Stimulated activated naive CD8-positive, alpha-beta T cell treated with anti-CD3 and anti-CD28 coated beads, Interleukin-15, Interleukin-2, amounts not matched to agents 100 ng/mL and 50 ng/mL, for 24 hours (primary cell): ENCODE data around the gene MOV10L1.
"Not testable (repeated sequence)": the region's sequence is repeated elsewhere in the genome, so short reads cannot be mapped to it uniquely, and the experiment has no call there.

Source experiments
- H3K27ac Mint-ChIP-seq: one replicate; pipeline ENCODE4 v1.8.0; 2021; ENCODE audit warnings: mild to moderate bottlenecking, mixed read lengths
- H3K27me3 Mint-ChIP-seq: one replicate; pipeline ENCODE4 v1.8.0; 2021; ENCODE audit warnings: mixed read lengths
- H3K36me3 Mint-ChIP-seq: one replicate; pipeline ENCODE4 v1.8.0; 2021; ENCODE audit warnings: low read depth, mixed read lengths
- H3K4me1 Mint-ChIP-seq: one replicate; pipeline ENCODE4 v1.8.0; 2021; ENCODE audit warnings: low read depth, mixed read lengths
- H3K4me3 Mint-ChIP-seq: one replicate; pipeline ENCODE4 v1.8.0; 2021; ENCODE audit warnings: mild to moderate bottlenecking, mixed read lengths
- H3K9me3 Mint-ChIP-seq: one replicate; pipeline ENCODE4 v1.8.0; 2021; ENCODE audit warnings: mixed read lengths

The MOV10L1 gene

DNA sequence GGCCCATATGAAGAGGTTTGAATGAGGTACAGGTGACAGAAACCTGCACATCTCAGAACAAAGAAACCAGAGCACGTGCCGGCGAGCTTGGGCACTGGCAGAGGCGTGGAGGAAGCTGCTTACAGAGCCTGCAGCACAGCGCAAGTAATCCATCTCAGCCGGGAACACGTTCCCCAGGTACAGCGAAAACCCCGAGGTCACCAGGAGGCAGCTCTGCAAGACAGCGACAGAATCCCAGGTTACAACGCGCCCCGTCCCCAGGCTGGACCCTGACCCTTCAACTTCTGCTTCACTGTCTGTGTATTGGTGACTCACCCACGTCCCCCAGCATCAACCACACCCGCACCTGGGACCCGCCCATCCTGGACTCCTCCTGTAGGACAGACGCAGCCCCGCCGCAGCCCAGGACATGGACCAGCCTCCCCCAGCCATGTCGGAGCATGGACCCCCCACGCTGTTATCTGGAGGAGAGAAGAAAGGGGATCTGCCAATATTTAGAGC, 6.8 kb upstream of the MOV10L1 start:
- no peaks in the 10 kb centered on the region for H3K9me3 Mint-ChIP-seq
- H3K4me3 Mint-ChIP-seq = no peak overlapping the region
- peaks cover 12% of the 10 kb centered on the region for H3K36me3 Mint-ChIP-seq
- no peak overlapping the region for H3K27ac Mint-ChIP-seq
- peaks cover 18% of the 10 kb centered on the region for H3K27me3 Mint-ChIP-seq
- no peaks in the 10 kb centered on the region for H3K4me1 Mint-ChIP-seq

DNA sequence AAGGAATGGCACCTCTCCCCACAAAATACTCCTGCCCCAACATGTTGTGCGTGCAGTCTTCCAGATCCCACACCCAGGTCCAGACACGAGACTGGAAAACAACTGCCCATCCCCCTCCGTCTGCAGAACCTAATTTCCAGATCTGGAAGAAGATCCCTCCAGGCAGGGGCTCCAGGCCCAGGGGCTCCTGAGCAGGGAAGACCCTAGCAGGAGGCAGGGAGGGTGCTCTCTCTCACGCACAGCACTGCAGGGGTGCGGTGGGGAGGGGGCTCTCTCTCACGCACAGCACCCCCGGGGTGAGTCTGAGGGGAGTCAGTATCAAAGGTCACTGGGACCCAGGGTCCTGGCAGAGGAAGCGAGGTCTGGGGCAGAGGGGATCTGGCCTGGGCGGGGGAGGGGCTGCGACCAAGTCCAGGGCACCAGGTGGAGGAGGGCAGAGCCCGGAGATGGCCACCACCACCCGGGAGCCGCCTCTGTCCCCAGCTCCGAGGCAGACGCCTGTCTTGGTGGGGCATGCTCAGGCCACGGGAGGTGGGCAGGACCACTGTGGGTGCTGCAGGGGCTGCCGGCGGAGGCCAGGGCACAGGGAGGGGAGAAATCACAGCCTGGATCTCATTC, 6.2 kb upstream of the MOV10L1 start:
- peaks cover 12% of the 10 kb centered on the region for H3K36me3 Mint-ChIP-seq
- H3K4me1 Mint-ChIP-seq = no peaks in the 10 kb centered on the region
- H3K4me3 Mint-ChIP-seq = no peak overlapping the region
- no peak overlapping the region for H3K27ac Mint-ChIP-seq
- H3K27me3 Mint-ChIP-seq = peaks cover 18% of the 10 kb centered on the region
- H3K9me3 Mint-ChIP-seq = no peaks in the 10 kb centered on the region

DNA sequence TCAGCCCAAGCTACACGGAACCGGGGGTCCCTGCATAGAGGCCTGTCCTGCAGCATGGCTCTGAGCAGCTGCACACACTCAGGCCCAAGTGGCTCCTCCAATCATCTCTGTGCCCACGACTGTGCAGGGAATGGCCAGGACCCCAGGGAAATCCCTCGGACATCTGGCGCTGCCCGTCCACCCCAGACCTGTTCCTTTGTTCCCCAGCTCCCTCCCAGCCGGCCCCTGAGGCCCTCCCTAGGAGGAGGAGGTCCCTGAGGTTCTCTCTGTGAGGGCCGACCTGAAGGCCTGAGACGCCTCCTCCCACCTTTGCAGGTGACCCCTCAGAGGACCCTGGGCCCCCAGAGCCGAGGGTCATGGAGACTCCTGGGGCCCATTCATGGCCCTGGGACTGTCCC, 5.7 kb upstream of the MOV10L1 start:
- H3K4me1 Mint-ChIP-seq = no peaks in the 10 kb centered on the region
- H3K9me3 Mint-ChIP-seq = no peaks in the 10 kb centered on the region
- H3K27ac Mint-ChIP-seq = no peak overlapping the region

DNA sequence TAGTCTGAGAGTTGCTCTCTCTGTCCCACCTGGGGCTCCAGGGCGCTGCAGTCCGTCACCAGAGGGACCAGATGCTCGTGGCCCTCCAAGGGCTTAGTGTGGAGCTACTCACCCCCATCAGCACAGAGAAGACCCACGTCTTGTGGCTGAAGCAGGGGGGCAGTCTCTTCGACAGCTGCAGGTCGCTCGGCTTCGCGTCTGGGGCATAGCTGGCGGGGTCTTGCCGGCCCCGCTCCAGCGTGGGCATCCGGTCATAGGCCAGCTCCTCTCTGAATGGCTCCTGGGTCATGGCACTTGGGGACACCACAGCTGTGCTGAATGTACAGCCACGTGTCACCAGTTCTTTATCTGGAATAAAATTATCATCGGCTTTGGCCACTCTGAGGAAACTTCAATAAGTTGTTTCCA, 5.2 kb upstream of the MOV10L1 start:
- peaks cover 12% of the 10 kb centered on the region for H3K36me3 Mint-ChIP-seq
- no peak overlapping the region for H3K27ac Mint-ChIP-seq
- no peaks in the 10 kb centered on the region for H3K4me1 Mint-ChIP-seq

More for the DNA sequence above, 5.7 kb upstream of the MOV10L1 start:
- Mint-ChIP-seq H3K4me3 (no peak overlapping the region), H3K36me3 (peaks cover 12% of the 10 kb centered on the region), H3K27me3 (peaks cover 18% of the 10 kb centered on the region)

DNA sequence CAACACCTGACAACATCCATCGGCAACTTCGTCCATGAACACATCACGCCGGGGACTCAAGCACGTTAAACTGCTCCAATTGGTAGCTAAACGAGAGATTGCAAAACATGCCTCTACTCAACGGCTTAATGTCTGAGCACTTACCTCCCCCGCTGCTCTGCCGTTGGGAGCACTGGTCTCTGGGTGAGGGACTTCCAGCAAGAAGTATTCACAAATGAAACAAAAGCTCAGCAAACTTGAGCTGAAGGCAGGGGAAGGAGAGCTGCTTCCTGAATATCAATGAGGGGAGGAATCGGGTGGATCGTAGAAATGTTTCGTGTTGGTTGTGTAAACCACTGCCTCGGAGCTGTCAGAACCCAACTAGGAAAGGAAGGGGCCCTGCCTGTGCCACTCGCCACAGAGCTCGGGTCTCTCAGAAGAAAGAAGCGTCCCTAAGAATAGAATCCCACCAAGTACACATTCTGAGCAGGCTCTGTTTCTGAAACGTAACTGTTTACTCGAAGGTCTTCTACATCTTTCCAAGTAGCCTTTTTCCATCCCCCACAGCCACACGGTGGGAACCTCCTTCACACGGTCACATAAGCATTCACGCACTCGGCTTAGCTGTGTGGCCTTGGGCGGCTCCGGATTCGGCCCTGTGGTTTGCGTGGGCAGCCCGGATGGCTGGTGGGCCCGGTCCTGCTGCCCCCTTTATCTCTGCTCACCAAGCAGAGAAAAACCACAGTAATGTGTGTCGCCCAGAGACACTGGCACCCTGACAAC, 4.4 kb upstream of the MOV10L1 start, which contains the start of gene MLC1:
TSS of gene MLC1 (minus strand) at position 216 of the 762 bp plus-strand sequence. CDS start 524 bp downstream, outside the sequence.
- no peaks in the 10 kb centered on the region for H3K9me3 Mint-ChIP-seq
- H3K4me1 Mint-ChIP-seq = no peaks in the 10 kb centered on the region
- H3K36me3 Mint-ChIP-seq = peaks cover 12% of the 10 kb centered on the region
- H3K4me3 Mint-ChIP-seq = no peak within 1 kb of the TSS
- H3K27me3 Mint-ChIP-seq = peaks cover 18% of the 10 kb centered on the region
- H3K27ac Mint-ChIP-seq = peak within 1 kb of the TSS; percentile 8

More for the DNA sequence above, 5.2 kb upstream of the MOV10L1 start:
- Mint-ChIP-seq H3K27me3 (peaks cover 18% of the 10 kb centered on the region), H3K9me3 (no peaks in the 10 kb centered on the region), H3K4me3 (no peak overlapping the region)

DNA sequence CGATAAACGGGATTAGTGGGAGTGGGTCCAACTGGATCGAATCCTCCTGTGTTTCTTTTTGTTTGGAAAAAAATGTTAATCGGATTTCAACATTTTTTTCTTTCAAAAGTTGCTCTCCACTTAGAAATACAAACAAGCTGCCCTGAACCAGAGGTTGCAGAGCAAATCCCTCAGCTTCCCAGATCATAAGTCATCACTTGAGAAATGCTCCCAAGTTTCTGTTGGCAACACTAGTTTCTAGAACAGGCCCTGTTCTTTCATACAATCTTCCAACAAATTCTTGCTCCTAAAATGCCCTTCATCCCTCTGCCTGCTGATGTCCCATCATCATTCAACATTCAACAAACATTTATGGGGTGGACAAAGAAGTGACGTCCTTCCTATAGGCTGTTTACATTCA, 3.3 kb upstream of the MOV10L1 start:
- peaks cover 12% of the 10 kb centered on the region for H3K36me3 Mint-ChIP-seq
- H3K4me1 Mint-ChIP-seq = no peaks in the 10 kb centered on the region
- H3K27ac Mint-ChIP-seq = no peak overlapping the region
- H3K27me3 Mint-ChIP-seq = peaks cover 21% of the 10 kb centered on the region
- H3K4me3 Mint-ChIP-seq = peak overlapping the region; percentile 31
- H3K9me3 Mint-ChIP-seq = no peaks in the 10 kb centered on the region

DNA sequence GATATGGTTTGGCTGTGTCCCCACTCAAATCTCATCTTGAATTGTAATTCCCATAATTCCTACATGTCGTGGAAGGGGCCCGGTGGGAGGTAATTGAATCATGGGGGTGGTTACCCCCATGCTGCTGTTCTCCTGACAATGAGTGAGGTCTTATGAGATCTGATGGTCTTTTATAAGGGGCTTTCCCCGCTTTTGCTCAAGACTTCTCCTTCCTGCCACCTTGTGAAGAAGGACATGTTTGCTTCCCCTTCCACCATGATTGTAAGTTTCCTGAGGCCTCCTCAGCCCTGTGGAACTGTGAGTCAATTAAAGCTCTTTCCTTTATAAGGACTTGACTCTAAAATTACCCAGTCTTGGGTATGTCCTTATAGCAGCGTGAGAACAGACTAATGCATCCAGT, 2.8 kb upstream of the MOV10L1 start:
- H3K27me3 Mint-ChIP-seq = peaks cover 21% of the 10 kb centered on the region
- not testable (repeated sequence) for H3K4me1 Mint-ChIP-seq, H3K9me3 Mint-ChIP-seq, H3K27ac Mint-ChIP-seq
- peak overlapping the region; percentile 31 for H3K4me3 Mint-ChIP-seq
- H3K36me3 Mint-ChIP-seq = peaks cover 12% of the 10 kb centered on the region

DNA sequence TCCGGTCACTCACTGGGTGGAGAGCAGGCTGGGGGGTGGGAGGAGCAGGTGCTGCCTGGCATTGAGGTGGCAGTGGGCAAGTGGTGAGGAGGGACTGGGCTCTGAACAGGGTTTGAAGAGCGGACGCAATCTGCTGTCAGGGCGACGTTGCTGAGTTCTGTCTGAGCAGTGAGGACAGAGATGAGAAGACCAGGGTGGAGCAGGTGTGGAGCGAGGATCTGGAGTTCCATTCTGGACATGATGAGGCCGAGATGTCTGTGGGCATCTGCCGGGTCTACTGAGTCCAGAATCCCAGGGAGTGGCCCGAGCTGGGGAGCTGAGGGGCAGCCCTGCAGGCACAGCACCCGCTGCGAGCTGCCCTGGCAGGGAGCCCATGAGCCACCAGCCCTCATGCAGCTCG, 2.2 kb upstream of the MOV10L1 start:
- H3K27ac Mint-ChIP-seq = no peak overlapping the region
- peaks cover 12% of the 10 kb centered on the region for H3K36me3 Mint-ChIP-seq
- H3K9me3 Mint-ChIP-seq = no peaks in the 10 kb centered on the region
- H3K4me3 Mint-ChIP-seq = no peak overlapping the region
- peaks cover 21% of the 10 kb centered on the region for H3K27me3 Mint-ChIP-seq
- H3K4me1 Mint-ChIP-seq = no peaks in the 10 kb centered on the region

DNA sequence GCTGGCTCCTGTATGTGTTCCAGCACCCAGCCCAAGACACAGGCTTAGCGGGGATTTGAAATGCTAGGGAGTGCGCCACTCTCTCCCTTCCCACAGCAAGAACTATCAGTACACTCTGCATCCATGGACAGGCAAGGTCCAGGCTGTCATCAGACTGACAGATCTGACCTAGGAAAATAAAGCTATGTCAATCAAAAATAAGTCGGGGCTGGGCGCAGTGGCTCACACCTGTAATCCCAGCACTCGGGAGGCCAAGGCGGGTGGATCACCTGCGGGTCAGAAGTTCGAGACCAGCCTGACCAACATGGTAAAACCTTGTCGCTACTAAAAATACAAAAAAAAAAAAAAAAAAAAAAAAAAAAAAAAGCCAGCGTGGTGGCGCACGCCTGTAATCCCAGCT, 1.7 kb upstream of the MOV10L1 start:
- Mint-ChIP-seq H3K27me3 (peaks cover 21% of the 10 kb centered on the region), H3K4me3 (no peak overlapping the region), H3K4me1 (no peaks in the 10 kb centered on the region)

DNA sequence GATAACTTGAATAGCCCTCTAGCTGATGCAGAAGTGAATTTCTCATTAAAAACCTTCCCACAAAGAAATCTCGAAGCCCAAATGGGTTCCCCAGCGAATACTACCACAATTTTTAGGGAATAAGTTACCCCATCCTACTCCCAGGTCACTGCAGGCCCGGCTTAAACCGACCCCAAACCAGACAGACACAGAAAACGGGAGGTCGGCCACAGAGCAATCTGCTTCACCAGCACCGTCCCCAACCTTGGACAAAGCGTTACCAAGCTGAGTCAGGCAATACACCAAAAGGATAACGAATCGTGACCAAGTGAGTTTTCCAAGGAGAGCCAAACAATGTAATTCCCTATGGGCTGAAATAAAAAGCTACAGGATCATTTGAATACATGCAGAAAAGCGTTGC, 575 bp upstream of the MOV10L1 start:
- Mint-ChIP-seq H3K27me3 (peaks cover 21% of the 10 kb centered on the region), H3K9me3 (no peaks in the 10 kb centered on the region), H3K27ac (no peak overlapping the region), H3K4me1 (no peaks in the 10 kb centered on the region), H3K36me3 (peaks cover 12% of the 10 kb centered on the region), H3K4me3 (no peak overlapping the region)

More for the DNA sequence above, 1.7 kb upstream of the MOV10L1 start:
- Mint-ChIP-seq H3K9me3 (no peaks in the 10 kb centered on the region), H3K27ac (no peak overlapping the region), H3K36me3 (peaks cover 12% of the 10 kb centered on the region)

DNA sequence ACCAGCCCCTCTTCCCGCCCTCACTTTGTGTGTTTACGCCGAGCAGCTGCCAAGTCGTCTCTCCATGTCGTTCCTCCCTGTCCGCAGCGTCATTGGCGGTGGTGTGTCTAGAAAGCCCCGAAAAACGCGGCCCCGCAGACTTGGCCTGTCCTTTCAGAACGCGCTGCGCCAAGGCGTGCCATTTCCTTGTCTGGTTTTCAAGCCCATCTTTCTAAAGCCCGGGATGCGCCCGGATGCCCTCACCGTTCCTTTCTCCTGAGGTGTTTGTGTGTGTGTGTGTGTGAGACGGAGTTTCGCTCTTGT, 557 bp downstream of the MOV10L1 start:
- Mint-ChIP-seq H3K27me3 (peaks cover 21% of the 10 kb centered on the region), H3K27ac (no peak overlapping the region), H3K4me1 (no peaks in the 10 kb centered on the region), H3K9me3 (no peaks in the 10 kb centered on the region), H3K36me3 (peaks cover 12% of the 10 kb centered on the region), H3K4me3 (no peak overlapping the region)

DNA sequence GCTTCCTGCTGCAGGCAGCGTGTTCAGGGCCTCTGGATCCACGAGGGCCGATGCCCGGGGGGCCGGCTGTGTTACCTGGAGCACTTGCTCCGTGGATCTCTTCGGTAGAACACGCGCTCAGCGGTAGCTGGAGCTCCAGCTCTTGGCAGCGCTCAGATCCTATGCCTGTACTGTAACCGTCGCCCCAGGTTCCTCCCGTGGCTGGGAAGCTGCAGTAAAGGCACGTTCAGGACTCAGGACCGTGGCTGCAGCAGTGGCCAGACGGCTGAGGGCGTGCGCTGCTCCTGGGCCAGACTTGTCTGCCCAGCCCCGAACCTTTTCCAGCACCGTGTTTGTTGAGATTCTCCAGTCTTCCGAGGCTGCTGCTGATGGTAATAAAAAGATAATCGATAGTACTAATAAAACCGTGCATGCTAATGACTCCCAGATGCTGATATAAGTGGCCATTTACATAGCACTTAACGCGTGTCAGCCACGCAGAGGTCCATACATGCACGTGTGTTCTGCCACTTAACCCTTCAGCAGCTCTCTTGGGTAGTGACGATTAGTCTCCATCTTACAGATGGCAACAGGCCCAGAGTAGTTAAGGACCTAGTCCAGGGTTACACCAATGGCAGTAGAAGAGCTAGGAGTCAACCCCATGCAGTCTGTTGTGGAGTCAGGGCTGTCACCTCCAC, 1.4 kb downstream of the MOV10L1 start:
- Mint-ChIP-seq H3K4me3 (no peak overlapping the region), H3K27ac (no peak overlapping the region), H3K4me1 (no peaks in the 10 kb centered on the region), H3K9me3 (no peaks in the 10 kb centered on the region), H3K36me3 (peaks cover 12% of the 10 kb centered on the region), H3K27me3 (peaks cover 24% of the 10 kb centered on the region)

DNA sequence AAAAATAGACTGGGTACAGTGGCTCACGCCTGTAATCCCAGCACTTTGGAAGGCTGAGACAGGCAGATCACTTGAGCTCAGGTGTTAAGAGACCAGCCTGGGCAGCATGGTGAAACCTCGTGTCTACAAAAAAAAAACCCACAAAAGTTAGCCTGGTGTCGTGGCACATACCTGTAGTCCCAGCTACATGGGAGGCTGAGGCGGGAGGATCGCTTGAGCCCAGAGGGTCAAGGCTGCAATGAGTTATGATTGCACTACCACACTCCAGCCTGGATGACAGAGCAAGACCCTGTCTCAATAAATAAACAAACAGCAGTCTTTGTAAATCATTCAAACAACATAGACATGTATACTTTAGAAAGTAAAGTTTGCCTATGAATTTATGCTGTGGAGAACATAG, 2.5 kb downstream of the MOV10L1 start:
- Mint-ChIP-seq H3K27me3 (peaks cover 23% of the 10 kb centered on the region), H3K27ac (no peak overlapping the region), H3K4me1 (no peaks in the 10 kb centered on the region), H3K4me3 (no peak overlapping the region), H3K36me3 (peaks cover 3% of the 10 kb centered on the region), H3K9me3 (no peaks in the 10 kb centered on the region)

DNA sequence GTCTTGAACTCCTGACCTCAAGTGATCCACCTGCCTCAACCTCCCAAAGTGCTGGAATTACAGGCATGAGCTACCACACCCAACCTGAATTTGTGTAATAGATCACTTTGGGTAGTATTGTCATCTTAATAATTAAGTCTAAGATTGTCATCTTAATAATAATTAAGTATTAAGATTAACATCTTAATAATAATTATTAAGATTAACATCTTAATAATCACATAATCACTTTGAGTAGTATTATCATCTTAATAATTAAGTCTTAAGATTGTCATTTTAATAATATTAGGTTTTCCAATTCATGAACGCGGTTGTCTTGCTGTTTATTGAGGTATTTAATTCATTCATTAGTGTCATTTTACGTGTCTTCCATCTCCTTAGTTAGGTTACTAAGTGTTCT, 8.2 kb downstream of the MOV10L1 start:
- H3K9me3 Mint-ChIP-seq = no peaks in the 10 kb centered on the region
- H3K27ac Mint-ChIP-seq = no peak overlapping the region
- H3K4me1 Mint-ChIP-seq = peaks cover 5% of the 10 kb centered on the region
- peaks cover 25% of the 10 kb centered on the region for H3K27me3 Mint-ChIP-seq
- no peak overlapping the region for H3K4me3 Mint-ChIP-seq
- no peaks in the 10 kb centered on the region for H3K36me3 Mint-ChIP-seq

DNA sequence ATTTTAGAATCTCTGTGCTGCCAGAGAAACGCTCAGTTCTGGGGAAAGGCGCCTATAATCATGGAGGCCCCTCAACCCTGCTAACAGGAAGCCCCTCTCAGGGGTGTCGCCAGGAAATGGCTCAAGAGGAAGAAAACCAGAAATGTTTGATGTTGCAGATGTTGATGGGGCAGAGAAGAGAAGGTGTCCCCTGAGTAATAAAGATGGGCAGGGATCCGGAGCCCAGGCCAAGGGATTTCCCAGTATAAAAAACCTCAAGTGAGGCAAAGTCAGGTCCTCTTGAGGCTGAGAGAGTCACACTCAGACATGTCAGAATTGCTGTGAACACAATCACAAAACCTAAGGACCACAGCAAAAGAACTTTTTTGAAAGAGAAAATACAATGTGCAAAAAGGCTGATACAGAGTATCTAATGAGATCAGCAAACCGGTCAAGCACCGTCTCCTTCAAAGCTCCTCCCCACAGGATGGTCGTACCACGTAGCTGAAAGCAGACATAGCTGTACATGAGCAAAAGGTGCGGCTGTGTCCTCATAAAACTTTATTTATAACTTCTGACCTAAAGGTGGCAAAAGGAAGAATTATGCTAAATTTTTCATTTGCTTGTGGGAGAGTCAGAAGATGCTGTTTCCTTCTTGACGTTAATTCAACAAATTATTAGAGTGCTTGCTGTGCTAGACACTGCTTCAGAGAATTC, 12.2 kb downstream of the MOV10L1 start:
- Mint-ChIP-seq H3K4me3 (no peak overlapping the region), H3K27me3 (peaks cover 14% of the 10 kb centered on the region), H3K27ac (no peak overlapping the region), H3K36me3 (no peaks in the 10 kb centered on the region), H3K9me3 (no peaks in the 10 kb centered on the region), H3K4me1 (peaks cover 15% of the 10 kb centered on the region)
